Fibroblast of peridontal ligament (primary cell): Measurements from ENCODE around the gene BTBD2.

Experiments used
- DNase-seq: peaks from one replicate; pipeline ENCODE4 v3.0.0-alpha.2; 2010; ENCODE audit errors: extremely low read depth

The BTBD2 gene

GRCh38 chr19:2015608-2015950 is at the start of gene BTBD2:
Gene BTBD2, minus strand, starts transcription at chr19:2015714. Its CDS starts 11 bp downstream, at chr19:2015703.
- peak; percentile 88 for DNase-seq

GRCh38 chr19:2064788-2065524 is 49.4 kb upstream of the BTBD2 start:
- no peak for DNase-seq

- DNase-seq, result no peak
Measured at GRCh38 chr19:2064395-2064787, 48.9 kb upstream of the BTBD2 start.

GRCh38 chr19:2063824-2064223 is 48.3 kb upstream of the BTBD2 start:
- DNase-seq, result no peak

GRCh38 chr19:2062770-2063169 is 47.3 kb upstream of the BTBD2 start:
- DNase-seq, result no peak

- no peak for DNase-seq
Measured at GRCh38 chr19:2062389-2062729, 46.8 kb upstream of the BTBD2 start.

- peak; percentile 95 for DNase-seq
Measured at GRCh38 chr19:2061495-2062388, 46.2 kb upstream of the BTBD2 start.

- peak; percentile 64 for DNase-seq
Measured at GRCh38 chr19:2060884-2061494, 45.5 kb upstream of the BTBD2 start.

- peak; percentile 70 for DNase-seq
Measured at GRCh38 chr19:2059422-2060201, 44.1 kb upstream of the BTBD2 start.

GRCh38 chr19:2058570-2059421 is 43.3 kb upstream of the BTBD2 start:
- DNase-seq, result no peak

- DNase-seq, result no peak
Measured at GRCh38 chr19:2057484-2058469, 42.3 kb upstream of the BTBD2 start.

GRCh38 chr19:2056837-2057192 is 41.3 kb upstream of the BTBD2 start:
- no peak for DNase-seq

- peak; percentile 70 for DNase-seq
Measured at GRCh38 chr19:2055931-2056836, 40.7 kb upstream of the BTBD2 start.

- no peak for DNase-seq
Measured at GRCh38 chr19:2054763-2055162, 39.2 kb upstream of the BTBD2 start.

- no peak for DNase-seq
Measured at GRCh38 chr19:2053601-2054389, 38.3 kb upstream of the BTBD2 start.

GRCh38 chr19:2051773-2052704 is 36.5 kb upstream of the BTBD2 start:
- DNase-seq, result no peak
